Endometrial microvascular endothelial cells (primary cell): ENCODE results near the gene CHML. TPM values are rescaled to one million over a fixed set of nuclear protein-coding genes. Genes with fewer than 3 reads are reported as not detected.

Source experiments
- in situ Hi-C: cut with HindIII; loops from 2 replicates; pipeline ENCODE4 v1.10.0; 2017; ENCODE audit warnings: low sequenced_read_pairs, low pct_unique_long_range_greater_than_20kb; ENCODE audit errors: inconsistent ontology term
- total RNA-seq: library from RNA; depleted of rRNA; stranded (reverse); fragments of >200 nt; gene quantifications from one replicate; pipeline ENCODE4 v1.2.3, GENCODE V29; 2015; ENCODE audit errors: inconsistent ontology term

CHML gene
- total RNA-seq, 1 donor from 2014 or later: 10.6 TPM

GRCh38 chr1:241603731-241604245 lies 36.4 kb downstream of the CHML start:
- in situ Hi-C loops: no loop called here

- in situ Hi-C loops: no loop called here
Observed at GRCh38 chr1:241600496-241600901, 39.7 kb downstream of the CHML start.

- in situ Hi-C loops: no loop called here
Observed at GRCh38 chr1:241598249-241598648, 41.9 kb downstream of the CHML start.

- in situ Hi-C loops: no loop called here
Observed at GRCh38 chr1:241596633-241597032, 43.5 kb downstream of the CHML start.

- in situ Hi-C loops: no loop called here
Observed at GRCh38 chr1:241593186-241593585, 47.0 kb downstream of the CHML start.

GRCh38 chr1:241592273-241592958 lies 47.8 kb downstream of the CHML start:
- in situ Hi-C loops: no loop called here

- in situ Hi-C loops: no loop called here
Observed at GRCh38 chr1:241591736-241592135, 48.4 kb downstream of the CHML start.

- in situ Hi-C loops: no loop called here
Observed at GRCh38 chr1:241591317-241591716, 48.9 kb downstream of the CHML start.

GRCh38 chr1:241590719-241591118 lies 49.5 kb downstream of the CHML start:
- in situ Hi-C loops: no loop called here

Other genes with a start within 250 kb of the CHML start
- gene FH, start 120.6 kb downstream of the CHML start, total RNA-seq: 118 TPM
- not detected for gene KMO, start 108.0 kb downstream of the CHML start, total RNA-seq
- gene OPN3, start within 50 bp of the CHML start, total RNA-seq: 32.9 TPM
- gene WDR64, start 11.9 kb upstream of the CHML start, total RNA-seq: not detected
- gene EXO1, start 207.8 kb upstream of the CHML start, total RNA-seq: 12.3 TPM